ENCODE measurements around the gene FBXO47. TPM values are rescaled to one million over a fixed set of nuclear protein-coding genes. Genes with fewer than 3 reads are reported as not detected.

FBXO47 gene
- total and polyA plus RNA-seq, 2 donors (not counting 3 experiments of a cell fraction or from before 2014, with no cell fraction given) = not detected

- no TSS peak for BruUV-seq (replicated peaks)
- DNase-seq (ENCODE audit: low read depth, low spot score) = no peak
- intact Hi-C loops (cut with micrococcal nuclease) (no loop called here), dilution Hi-C loops (cut with MboI; ENCODE audit: extremely low pct_ligation_motif_present, low sequenced_read_pairs) (no loop called here)
- H4K20me1 ChIP-seq (replicated peaks; ENCODE audit: control insufficient read depth, extremely low read depth, insufficient read depth, low read length) = no peaks in the 10 kb centered on the region
- no peaks in the 10 kb centered on the region for H3K9me3 ChIP-seq (replicated peaks; ENCODE audit: control insufficient read depth, insufficient read depth, low read length)
- no peak overlapping the region for H3K4me2 ChIP-seq (ENCODE audit: insufficient read depth, low read length)
- POLR2A ChIA-PET = no interaction called here
- no peak overlapping the region for H3K27ac ChIP-seq (ENCODE audit: insufficient read depth, low read depth, low read length)
- CTCF ChIA-PET = interaction anchor here (0.8 to 1.4 kb wide), 6 partner anchors 8 to 213 kb away, joined by 3 to 5 read pairs (median 4); no protein-coding TSS in a partner anchor
- H2AFZ ChIP-seq (ENCODE audit: low read depth, low read length) = no peak overlapping the region
- H3K36me3 ChIP-seq (ENCODE audit: control insufficient read depth in 2 of 2, extremely low read depth in 1 of 2, insufficient read depth in 2 of 2, low read length in 2 of 2) = no peaks in the 10 kb centered on the region
- H3K4me1 ChIP-seq (ENCODE audit: control insufficient read depth, extremely low read depth, insufficient read depth, low read length) = no peaks in the 10 kb centered on the region
- FAIRE-seq = no peak
- no peak overlapping the region for H3K4me3 ChIP-seq (replicated peaks in 1 of 3; ENCODE audit: insufficient read depth in 1 of 3, low read depth in 1 of 3, low read length in 3 of 3)
- H3K79me2 ChIP-seq (ENCODE audit: control insufficient read depth, insufficient read depth, low read length) = no peaks in the 10 kb centered on the region
- H3K9ac ChIP-seq (replicated peaks; ENCODE audit: extremely low read depth, insufficient read depth, low read length) = no peak overlapping the region
- peaks cover 0 to 11% of the 10 kb centered on the region in 2 experiments for H3K27me3 ChIP-seq (ENCODE audit: control insufficient read depth in 2 of 2, insufficient read depth in 2 of 2, low read length in 2 of 2)
- H3K9me1 ChIP-seq (replicated peaks; ENCODE audit: control insufficient read depth, extremely low read depth, insufficient read depth, low read length) = no peaks in the 10 kb centered on the region
- TF ChIP-seq POLR2AphosphoS5 (IDR thresholded peaks at IDR 0.05; ENCODE audit: insufficient read depth, low read depth, low read length) (no peak), CTCF (IDR thresholded peaks at IDR 0.05; ENCODE audit: extremely low read depth in 1 of 2, insufficient read depth in 1 of 2, low read depth in 1 of 2, low read length in 2 of 2) (no peak), MYC (IDR thresholded peaks at IDR 0.05; ENCODE audit: low read depth, low read length) (no peak), JUN (IDR thresholded peaks at IDR 0.05; ENCODE audit: borderline replicate concordance, insufficient read depth, insufficient read length, low read depth) (no peak), FOS (IDR thresholded peaks at IDR 0.05; ENCODE audit: borderline replicate concordance, insufficient read depth, low read length) (no peak), MAX (IDR thresholded peaks at IDR 0.05; ENCODE audit: insufficient read depth, insufficient read length) (no peak), POLR2A (IDR thresholded peaks at IDR 0.05; ENCODE audit: low read depth, low read length) (no peak), EZH2 (IDR thresholded peaks at IDR 0.05; ENCODE audit: borderline replicate concordance, low read depth, low read length, severe bottlenecking) (no peak), GATA2 (IDR thresholded peaks at IDR 0.05; ENCODE audit: insufficient read depth, insufficient read length, low read depth, low read length) (no peak)
Measured at GRCh38 chr17:38940404-38940803, 26.8 kb downstream of the FBXO47 start.

Measured in endothelial cell of umbilical vein (primary cell).